Thyroid gland (tissue), 4 donors: ENCODE results near the gene YTHDF1. TPM values are rescaled to one million over a fixed set of nuclear protein-coding genes. Genes with fewer than 3 reads are reported as not detected.
"Not testable (repeated sequence)": the region's sequence is repeated elsewhere in the genome, so short reads cannot be mapped to it uniquely, and the experiment has no call there.

ENCODE experiments used
- DNase-seq, 2 donors: peaks; one replicate each; pipeline ENCODE4 v3.0.0-alpha.2; 2019
- H3K27ac ChIP-seq, 3 donors: fragments of 200-600 bp; sonication (generic); 1 replicate in 2 of 3; 2 replicates in 1 of 3; pipeline ENCODE4 v1.5.1; 2016 to 2019; ENCODE audit warnings: mild to moderate bottlenecking in 1 of 3, moderate library complexity in 1 of 3
- H3K27me3 ChIP-seq: fragments of 200-600 bp; sonication (generic); one replicate; pipeline ENCODE4 v1.5.1; 2019
- H3K36me3 ChIP-seq, 2 donors: fragments of 200-600 bp; sonication (generic); one replicate each; pipeline ENCODE4 v1.5.1; 2016 to 2019
- H3K4me1 ChIP-seq, 2 donors: fragments of 200-600 bp; sonication (generic); one replicate each; pipeline ENCODE4 v1.5.1; 2017 to 2019
- H3K4me3 ChIP-seq, 3 donors: fragments of 200-600 bp; sonication (generic); replicated peaks in 1 of 3; 1 replicate in 2 of 3; 2 replicates in 1 of 3; pipeline ENCODE4 v1.5.1; 2016; ENCODE audit warnings: mild to moderate bottlenecking in 1 of 3
- H3K9me3 ChIP-seq: fragments of 200-600 bp; sonication (generic); one replicate; pipeline ENCODE4 v1.5.1; 2017
- CTCF ChIP-seq, 6 experiments: fragments of 200-600 bp in 3 of 6; fragments of 450-650 bp in 3 of 6; sonication (generic) in 3 of 6; IDR thresholded peaks; one replicate each; pipeline ENCODE4 v1.5.1; 2016 to 2019; ENCODE audit warnings: antibody characterized with exemption in 6 of 6, mild to moderate bottlenecking in 2 of 6, inconsistent platforms in 1 of 6, moderate library complexity in 1 of 6
- POLR2A ChIP-seq, 2 donors: fragments of 450-650 bp; IDR thresholded peaks; one replicate each; pipeline ENCODE4 v1.6.1; 2017; ENCODE audit warnings: antibody characterized with exemption in 2 of 2, mild to moderate bottlenecking in 2 of 2, moderate library complexity in 1 of 2
- WGBS, 2 donors: methylation state at CpG; one replicate each; pipeline ENCODE4 v1.1.5; 2017; 5-methylcytosine and 5-hydroxymethylcytosine counted together
- intact Hi-C: fragments of 100-400 bp; cut with DNase I; formaldehyde crosslinking; loops from one replicate; pipeline ENCODE4 v1.15.1; 2023
- total RNA-seq, 4 donors: library from RNA; depleted of rRNA; stranded (reverse); fragments of >200 nt; gene quantifications; one replicate each; pipeline ENCODE4 v1.2.3, GENCODE V29; 2016

Gene YTHDF1
- total RNA-seq, 4 donors from 2014 or later, result 41.3 to 54.2 (median 43.4) TPM

GRCh38 chr20:63163171-63163570, 52.8 kb downstream of the YTHDF1 start:
- H3K36me3 ChIP-seq, result no peaks in the 10 kb centered on the region
- no peak overlapping the region for H3K4me3 ChIP-seq
- no peaks in the 10 kb centered on the region for H3K4me1 ChIP-seq
- no peaks in the 10 kb centered on the region for H3K9me3 ChIP-seq
- DNase-seq, result no peak
- no peak overlapping the region for H3K27ac ChIP-seq
- no peaks in the 10 kb centered on the region for H3K27me3 ChIP-seq
- intact Hi-C loops, result no loop called here
- 66 to 100% methylated on average over 1 to 4 of the region's 6 CpGs for WGBS, 2 donors
- TF ChIP-seq CTCF (IDR thresholded peaks at IDR 0.05), result no peak
- no peak for TF ChIP-seq POLR2A (IDR thresholded peaks at IDR 0.05)

GRCh38 chr20:63162206-63162795, 53.6 kb downstream of the YTHDF1 start:
- no peak for DNase-seq

GRCh38 chr20:63161176-63161651, 54.7 kb downstream of the YTHDF1 start:
- H3K27me3 ChIP-seq, result no peaks in the 10 kb centered on the region
- H3K27ac ChIP-seq, result no peak overlapping the region
- DNase-seq, result no peak
- no peak for TF ChIP-seq CTCF (IDR thresholded peaks at IDR 0.05)
- no peak for TF ChIP-seq POLR2A (IDR thresholded peaks at IDR 0.05)
- WGBS, 2 donors, result 77 to 82% methylated on average over 10 to 11 of the region's 11 CpGs
- no peaks in the 10 kb centered on the region for H3K9me3 ChIP-seq
- no peaks in the 10 kb centered on the region for H3K36me3 ChIP-seq
- no peak overlapping the region for H3K4me3 ChIP-seq
- H3K4me1 ChIP-seq, result no peaks in the 10 kb centered on the region
- intact Hi-C loops, result no loop called here

More at GRCh38 chr20:63162206-63162795, 53.6 kb downstream of the YTHDF1 start:
- Histone ChIP-seq H3K27ac (no peak overlapping the region), H3K27me3 (no peaks in the 10 kb centered on the region), H3K4me1 (no peaks in the 10 kb centered on the region), H3K36me3 (no peaks in the 10 kb centered on the region), H3K9me3 (no peaks in the 10 kb centered on the region), H3K4me3 (no peak overlapping the region)
- 83 to 85% methylated on average over 19 of the region's 19 CpGs for WGBS, 2 donors
- TF ChIP-seq POLR2A (IDR thresholded peaks at IDR 0.05), result no peak
- no peak for TF ChIP-seq CTCF (IDR thresholded peaks at IDR 0.05)
- intact Hi-C loops, result no loop called here

- TF ChIP-seq CTCF (IDR thresholded peaks at IDR 0.05), result no peak
- no peak for TF ChIP-seq POLR2A (IDR thresholded peaks at IDR 0.05)
- no peak for DNase-seq
- Histone ChIP-seq H3K27ac (no peak overlapping the region), H3K27me3 (no peaks in the 10 kb centered on the region), H3K4me3 (no peak overlapping the region), H3K36me3 (no peaks in the 10 kb centered on the region), H3K4me1 (no peaks in the 10 kb centered on the region), H3K9me3 (no peaks in the 10 kb centered on the region)
- 71 to 82% methylated on average over 7 to 8 of the region's 10 CpGs for WGBS, 2 donors
- intact Hi-C loops, result no loop called here
Observed at GRCh38 chr20:63160641-63161175, 55.2 kb downstream of the YTHDF1 start.

GRCh38 chr20:63159826-63160640, 55.9 kb downstream of the YTHDF1 start:
- 84 to 85% methylated on average over 8 to 9 of the region's 10 CpGs for whole genome bisulfite sequencing, 2 donors
- Histone ChIP-seq H3K27me3 (no peaks in the 10 kb centered on the region), H3K27ac (no peak overlapping the region)

GRCh38 chr20:63159251-63159650, 56.7 kb downstream of the YTHDF1 start:
- H3K9me3 ChIP-seq, intact Hi-C loops, H3K36me3 ChIP-seq, DNase-seq, H3K27ac ChIP-seq, H3K4me3 ChIP-seq, H3K4me1 ChIP-seq, H3K27me3 ChIP-seq: not testable (repeated sequence)
- 83 to 88% methylated on average over 20 of the region's 20 CpGs for WGBS, 2 donors

More at GRCh38 chr20:63159826-63160640, 55.9 kb downstream of the YTHDF1 start:
- Histone ChIP-seq H3K4me1 (no peaks in the 10 kb centered on the region), H3K4me3 (no peak overlapping the region), H3K36me3 (no peaks in the 10 kb centered on the region), H3K9me3 (no peaks in the 10 kb centered on the region)
- no peak for TF ChIP-seq POLR2A (IDR thresholded peaks at IDR 0.05)
- TF ChIP-seq CTCF (IDR thresholded peaks at IDR 0.05), result no peak
- intact Hi-C loops, result no loop called here
- DNase-seq, result no peak
